HepG2 (cell line): Measurements from ENCODE around the gene TTBK2. TPM values are rescaled to one million over a fixed set of nuclear protein-coding genes. Genes with fewer than 3 reads are reported as not detected.
A peak's percentile ranks its signal among the peaks of the same experiment; 100 is the strongest.

Source experiments
- ATF5 ChIP-seq: sonication (generic); formaldehyde crosslinking; IDR thresholded peaks from 2 replicates; pipeline ENCODE4 v1.4.0; 2020; ENCODE audit warnings: mild to moderate bottlenecking, low read depth, missing genetic modification reagents
- HDAC1 ChIP-seq: sonication (generic); formaldehyde crosslinking; IDR thresholded peaks from 2 replicates; pipeline ENCODE4 v1.5.1; 2020; ENCODE audit warnings: mild to moderate bottlenecking, missing genetic modification reagents
- KDM5B ChIP-seq: sonication (generic); formaldehyde crosslinking; IDR thresholded peaks from 2 replicates; pipeline ENCODE4 v1.4.0; 2020; ENCODE audit warnings: missing genetic modification reagents, mild to moderate bottlenecking, borderline replicate concordance
- KIAA2018 ChIP-seq: sonication (generic); formaldehyde crosslinking; IDR thresholded peaks from 2 replicates; pipeline ENCODE4 v1.5.0; 2020; ENCODE audit warnings: mild to moderate bottlenecking, missing genetic modification reagents, borderline replicate concordance
- MAX ChIP-seq: IDR thresholded peaks from 2 replicates; pipeline ENCODE4 v1.6.1; 2012; ENCODE audit warnings: inconsistent platforms
- MIER2 ChIP-seq: IDR thresholded peaks from 2 replicates; pipeline ENCODE4 v1.6.1; 2016; ENCODE audit warnings: missing biosample characterization, missing genetic modification reagents
- NFIB ChIP-seq: sonication (generic); formaldehyde crosslinking; IDR thresholded peaks from 2 replicates; pipeline ENCODE4 v1.9.0; 2021; ENCODE audit warnings: missing genetic modification reagents, mild to moderate bottlenecking, borderline replicate concordance
- RAD21 ChIP-seq: fragments of 450-650 bp; formaldehyde crosslinking; IDR thresholded peaks from 2 replicates; pipeline ENCODE4 v1.5.0; 2020; ENCODE audit warnings: mild to moderate bottlenecking
- STAT6 ChIP-seq: sonication (generic); formaldehyde crosslinking; IDR thresholded peaks from 2 replicates; pipeline ENCODE4 v1.4.0; 2020; ENCODE audit warnings: missing genetic modification reagents, mild to moderate bottlenecking, borderline replicate concordance
- SYNCRIP ChIP-seq: fragments of 200-400 bp; formaldehyde crosslinking; IDR thresholded peaks from 2 replicates; pipeline ENCODE4 v1.6.1; 2018; ENCODE audit warnings: mild to moderate bottlenecking, low read depth, low read length; ENCODE audit not compliant: insufficient read depth
- THRA ChIP-seq: sonication (generic); formaldehyde crosslinking; IDR thresholded peaks from 2 replicates; pipeline ENCODE4 v1.4.0; 2020; ENCODE audit warnings: missing genetic modification reagents, borderline replicate concordance
- XRCC5 ChIP-seq: fragments of 200-400 bp; formaldehyde crosslinking; optimal IDR thresholded peaks from 2 replicates; pipeline ENCODE3; 2017; ENCODE audit warnings: mild to moderate bottlenecking, low read length
- ZBTB38 ChIP-seq: sonication (generic); formaldehyde crosslinking; IDR thresholded peaks from 2 replicates; pipeline ENCODE4 v1.5.1; 2020; ENCODE audit warnings: mild to moderate bottlenecking, missing genetic modification reagents
- ZNF496 ChIP-seq: sonication (generic); formaldehyde crosslinking; IDR thresholded peaks from 2 replicates; pipeline ENCODE4 v1.8.1; 2023; ENCODE audit warnings: mild to moderate bottlenecking, moderate library complexity, missing genetic modification reagents; ENCODE audit not compliant: insufficient replicate concordance
- ZNF775 ChIP-seq: sonication (generic); formaldehyde crosslinking; IDR thresholded peaks from 2 replicates; pipeline ENCODE4 v1.4.0; 2020; ENCODE audit warnings: missing genetic modification reagents, mild to moderate bottlenecking, moderate library complexity, borderline replicate concordance
- polyA plus RNA-seq, 8 experiments: library from polyadenylated mRNA; depleted of rRNA in 3 of 8; stranded (reverse) in 7 of 8; unstranded in 1 of 8; fragments of >200 nt; fragmentation: Illumina TruSeq in 4 of 8; extraction: Trizol in 4 of 8; gene quantifications; 2 replicates each; pipeline versions ENCODE4 v1.2.1 to v1.2.3, GENCODE V29; 2011 to 2016; ENCODE audit warnings: low read depth in 4 of 8, missing spikeins in 1 of 8, mixed read lengths in 1 of 8; ENCODE audit not compliant: insufficient read depth in 1 of 8
- total RNA-seq, 5 experiments: library from RNA; depleted of rRNA; stranded (reverse); fragments of >200 nt; fragmentation: Illumina TruSeq; extraction: Trizol; gene quantifications; 2 replicates each; pipeline ENCODE4 v1.2.3, GENCODE V29; 2016; ENCODE audit warnings: low read depth in 1 of 5

TTBK2 gene
- total and polyA plus RNA-seq, 2 of the 13 experiments (the other 11 are each of a cell fraction or from before 2014, with no cell fraction given): 5.1 to 7.4 TPM

- TF ChIP-seq KIAA2018 (no peak), ZNF496 (CRISPR knock-in tag) (no peak), RAD21 (CRISPR knock-in tag) (peak; percentile 64), ZNF775 (no peak), STAT6 (CRISPR knock-in tag) (no peak), SYNCRIP (no peak), MIER2 (CRISPR knock-in tag) (no peak), THRA (peak; percentile 10; the same call in 1 of the 2 replicates), HDAC1 (CRISPR knock-in tag) (peak; percentile 17), MAX (no peak), ATF5 (no peak), XRCC5 (no peak), KDM5B (no peak), NFIB (CRISPR knock-in tag) (no peak), ZBTB38 (CRISPR knock-in tag) (no peak)
Observed at GRCh38 chr15:42737529-42738328, 182.8 kb downstream of the TTBK2 start (continued).
